HepG2 (cell line): Measurements from ENCODE around the gene LAMA5. TPM values are rescaled to one million over a fixed set of nuclear protein-coding genes. Genes with fewer than 3 reads are reported as not detected.

ENCODE experiments used
- CBFB ChIP-seq: sonication (generic); formaldehyde crosslinking; IDR thresholded peaks from 2 replicates; pipeline ENCODE4 v1.4.0; 2020; ENCODE audit warnings: missing genetic modification reagents
- GATAD2A ChIP-seq: IDR thresholded peaks from 2 replicates; pipeline ENCODE4 v1.6.1; 2016
- KAT8 ChIP-seq: IDR thresholded peaks from 2 replicates; pipeline ENCODE4 v1.6.1; 2016; ENCODE audit warnings: missing genetic modification reagents, missing compliant biosample characterization
- KLF16 ChIP-seq, 2 experiments: sonication (generic) in 1 of 2; formaldehyde crosslinking in 1 of 2; IDR thresholded peaks; 2 replicates each; pipeline versions ENCODE4 v1.6.1 to v1.8.0; 2016 to 2023; ENCODE audit warnings: missing genetic modification reagents in 2 of 2, missing compliant biosample characterization in 1 of 2
- NAIF1 ChIP-seq: sonication (generic); formaldehyde crosslinking; IDR thresholded peaks from 2 replicates; pipeline ENCODE4 v1.5.0; 2020; ENCODE audit warnings: mild to moderate bottlenecking, missing genetic modification reagents, borderline replicate concordance
- PRPF4 ChIP-seq: fragments of 200-400 bp; formaldehyde crosslinking; IDR thresholded peaks from 2 replicates; pipeline ENCODE4 v1.6.1; 2016; ENCODE audit warnings: low read length, low read depth; ENCODE audit not compliant: poor library complexity, severe bottlenecking
- SP4 ChIP-seq: sonication (generic); formaldehyde crosslinking; IDR thresholded peaks from 2 replicates; pipeline ENCODE4 v1.8.1; 2023; ENCODE audit warnings: mild to moderate bottlenecking, missing genetic modification reagents
- ZNF160 ChIP-seq: sonication (generic); formaldehyde crosslinking; IDR thresholded peaks from 2 replicates; pipeline ENCODE4 v1.8.0; 2022; ENCODE audit warnings: mild to moderate bottlenecking, inconsistent platforms, missing genetic modification reagents
- ZNF20 ChIP-seq: sonication (generic); formaldehyde crosslinking; IDR thresholded peaks from 2 replicates; pipeline ENCODE4 v1.4.0; 2020; ENCODE audit warnings: mild to moderate bottlenecking, moderate library complexity, missing genetic modification reagents
- ZNF781 ChIP-seq: sonication (generic); formaldehyde crosslinking; IDR thresholded peaks from 2 replicates; pipeline ENCODE4 v1.5.1; 2020; ENCODE audit warnings: borderline replicate concordance, mild to moderate bottlenecking, missing genetic modification reagents; ENCODE audit errors: not compliant biosample characterization
- polyA plus RNA-seq, 8 experiments: library from polyadenylated mRNA; depleted of rRNA in 3 of 8; stranded (reverse) in 7 of 8; unstranded in 1 of 8; fragments of >200 nt; fragmentation: Illumina TruSeq in 4 of 8; extraction: Trizol in 4 of 8; gene quantifications; 2 replicates each; pipeline versions ENCODE4 v1.2.1 to v1.2.3, GENCODE V29; 2011 to 2016; ENCODE audit warnings: low read depth in 4 of 8, missing spikeins in 1 of 8, mixed read lengths in 1 of 8; ENCODE audit not compliant: insufficient read depth in 1 of 8
- total RNA-seq, 5 experiments: library from RNA; depleted of rRNA; stranded (reverse); fragments of >200 nt; fragmentation: Illumina TruSeq; extraction: Trizol; gene quantifications; 2 replicates each; pipeline ENCODE4 v1.2.3, GENCODE V29; 2016; ENCODE audit warnings: low read depth in 1 of 5
- TF ChIP-seq, protein P1 (sequence below): sonication (generic); formaldehyde crosslinking; IDR thresholded peaks from 2 replicates; pipeline ENCODE4 v1.5.1; 2020; ENCODE audit warnings: mild to moderate bottlenecking, missing genetic modification reagents, borderline replicate concordance
- TF ChIP-seq, protein P2 (sequence below): sonication (generic); formaldehyde crosslinking; IDR thresholded peaks from 2 replicates; pipeline ENCODE4 v1.9.0; 2021; ENCODE audit warnings: missing genetic modification reagents, mild to moderate bottlenecking, borderline replicate concordance
- TF ChIP-seq, protein P3 (sequence below): IDR thresholded peaks from 2 replicates; pipeline ENCODE4 v1.6.1; 2012; ENCODE audit warnings: low read depth, low read length, improper control_type of control experiment
- TF ChIP-seq, protein P4 (sequence below), 2 experiments: fragments of 450-650 bp in 1 of 2; sonication (generic) in 1 of 2; formaldehyde crosslinking; IDR thresholded peaks; 2 replicates each; pipeline versions ENCODE4 v1.5.0 to v1.8.0; 2020 to 2022; ENCODE audit warnings: mild to moderate bottlenecking in 1 of 2, missing genetic modification reagents in 1 of 2
- TF ChIP-seq, protein P5 (sequence below): fragments of 450-650 bp; IDR thresholded peaks from 2 replicates; pipeline ENCODE4 v1.6.1; 2017; ENCODE audit warnings: mild to moderate bottlenecking

Gene LAMA5
- total and polyA plus RNA-seq, 2 of the 13 experiments (the other 11 are each of a cell fraction or from before 2014, with no cell fraction given) = 21.0 to 44.7 TPM

DNA sequence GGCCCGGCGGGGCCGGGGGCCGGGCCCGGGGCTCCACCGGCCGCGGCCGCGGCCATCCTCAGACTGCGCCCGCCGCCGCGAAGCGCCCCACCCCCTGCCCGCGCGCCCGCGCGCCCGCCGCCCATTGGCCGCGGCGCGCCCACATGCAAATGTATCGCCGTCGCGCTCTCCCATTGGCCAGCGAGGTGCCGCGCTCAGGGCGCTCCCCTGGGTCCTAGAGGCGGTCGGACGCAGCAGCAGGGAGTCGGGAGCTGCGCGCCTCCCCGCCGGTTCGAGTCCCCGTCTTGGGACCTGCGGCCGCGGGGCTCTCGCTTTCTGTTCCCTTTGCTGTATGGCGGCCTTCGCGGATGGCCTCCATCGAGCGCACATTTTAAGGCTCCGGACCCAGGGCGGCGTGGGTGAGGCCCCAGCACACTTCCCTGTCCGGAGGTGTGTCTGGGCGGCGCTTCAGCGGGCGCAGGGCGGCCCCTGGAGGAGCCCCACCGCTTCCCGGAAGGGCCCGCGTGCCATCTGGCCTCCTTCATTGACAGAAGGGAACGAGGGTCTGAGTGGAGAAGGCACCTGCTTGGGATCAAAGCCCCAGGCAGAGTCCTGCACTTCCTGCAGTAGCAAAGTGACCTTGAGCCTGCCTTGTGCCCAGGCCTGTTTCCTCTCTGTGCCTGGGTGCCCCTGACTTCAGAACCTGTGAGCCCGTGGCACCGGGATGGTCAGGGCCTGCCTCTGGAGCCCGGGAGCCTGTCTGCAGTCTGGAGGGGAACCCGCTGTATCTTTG is 40.3 kb upstream of the LAMA5 start, which contains the start of gene CABLES2 (continued):
- TF ChIP-seq KLF16 (CRISPR knock-in tag; IDR thresholded peaks at IDR 0.05) = peak in 1 of 2 experiments; percentile 92; a peak in 2 of 4 replicates
- TF ChIP-seq NAIF1 (CRISPR knock-in tag) = no peak; the same call in 1 of the 2 replicates
- peak; percentile 84 for TF ChIP-seq SP4 (CRISPR knock-in tag)
- TF ChIP-seq KAT8 (CRISPR knock-in tag) = peak; percentile 87
- TF ChIP-seq, protein P1, sequence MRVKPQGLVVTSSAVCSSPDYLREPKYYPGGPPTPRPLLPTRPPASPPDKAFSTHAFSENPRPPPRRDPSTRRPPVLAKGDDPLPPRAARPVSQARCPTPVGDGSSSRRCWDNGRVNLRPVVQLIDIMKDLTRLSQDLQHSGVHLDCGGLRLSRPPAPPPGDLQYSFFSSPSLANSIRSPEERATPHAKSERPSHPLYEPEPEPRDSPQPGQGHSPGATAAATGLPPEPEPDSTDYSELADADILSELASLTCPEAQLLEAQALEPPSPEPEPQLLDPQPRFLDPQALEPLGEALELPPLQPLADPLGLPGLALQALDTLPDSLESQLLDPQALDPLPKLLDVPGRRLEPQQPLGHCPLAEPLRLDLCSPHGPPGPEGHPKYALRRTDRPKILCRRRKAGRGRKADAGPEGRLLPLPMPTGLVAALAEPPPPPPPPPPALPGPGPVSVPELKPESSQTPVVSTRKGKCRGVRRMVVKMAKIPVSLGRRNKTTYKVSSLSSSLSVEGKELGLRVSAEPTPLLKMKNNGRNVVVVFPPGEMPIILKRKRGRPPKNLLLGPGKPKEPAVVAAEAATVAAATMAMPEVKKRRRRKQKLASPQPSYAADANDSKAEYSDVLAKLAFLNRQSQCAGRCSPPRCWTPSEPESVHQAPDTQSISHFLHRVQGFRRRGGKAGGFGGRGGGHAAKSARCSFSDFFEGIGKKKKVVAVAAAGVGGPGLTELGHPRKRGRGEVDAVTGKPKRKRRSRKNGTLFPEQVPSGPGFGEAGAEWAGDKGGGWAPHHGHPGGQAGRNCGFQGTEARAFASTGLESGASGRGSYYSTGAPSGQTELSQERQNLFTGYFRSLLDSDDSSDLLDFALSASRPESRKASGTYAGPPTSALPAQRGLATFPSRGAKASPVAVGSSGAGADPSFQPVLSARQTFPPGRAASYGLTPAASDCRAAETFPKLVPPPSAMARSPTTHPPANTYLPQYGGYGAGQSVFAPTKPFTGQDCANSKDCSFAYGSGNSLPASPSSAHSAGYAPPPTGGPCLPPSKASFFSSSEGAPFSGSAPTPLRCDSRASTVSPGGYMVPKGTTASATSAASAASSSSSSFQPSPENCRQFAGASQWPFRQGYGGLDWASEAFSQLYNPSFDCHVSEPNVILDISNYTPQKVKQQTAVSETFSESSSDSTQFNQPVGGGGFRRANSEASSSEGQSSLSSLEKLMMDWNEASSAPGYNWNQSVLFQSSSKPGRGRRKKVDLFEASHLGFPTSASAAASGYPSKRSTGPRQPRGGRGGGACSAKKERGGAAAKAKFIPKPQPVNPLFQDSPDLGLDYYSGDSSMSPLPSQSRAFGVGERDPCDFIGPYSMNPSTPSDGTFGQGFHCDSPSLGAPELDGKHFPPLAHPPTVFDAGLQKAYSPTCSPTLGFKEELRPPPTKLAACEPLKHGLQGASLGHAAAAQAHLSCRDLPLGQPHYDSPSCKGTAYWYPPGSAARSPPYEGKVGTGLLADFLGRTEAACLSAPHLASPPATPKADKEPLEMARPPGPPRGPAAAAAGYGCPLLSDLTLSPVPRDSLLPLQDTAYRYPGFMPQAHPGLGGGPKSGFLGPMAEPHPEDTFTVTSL = peak; percentile 58; the same call in 1 of the 2 replicates
- peak; percentile 89 for TF ChIP-seq ZNF160
- TF ChIP-seq, protein P2, sequence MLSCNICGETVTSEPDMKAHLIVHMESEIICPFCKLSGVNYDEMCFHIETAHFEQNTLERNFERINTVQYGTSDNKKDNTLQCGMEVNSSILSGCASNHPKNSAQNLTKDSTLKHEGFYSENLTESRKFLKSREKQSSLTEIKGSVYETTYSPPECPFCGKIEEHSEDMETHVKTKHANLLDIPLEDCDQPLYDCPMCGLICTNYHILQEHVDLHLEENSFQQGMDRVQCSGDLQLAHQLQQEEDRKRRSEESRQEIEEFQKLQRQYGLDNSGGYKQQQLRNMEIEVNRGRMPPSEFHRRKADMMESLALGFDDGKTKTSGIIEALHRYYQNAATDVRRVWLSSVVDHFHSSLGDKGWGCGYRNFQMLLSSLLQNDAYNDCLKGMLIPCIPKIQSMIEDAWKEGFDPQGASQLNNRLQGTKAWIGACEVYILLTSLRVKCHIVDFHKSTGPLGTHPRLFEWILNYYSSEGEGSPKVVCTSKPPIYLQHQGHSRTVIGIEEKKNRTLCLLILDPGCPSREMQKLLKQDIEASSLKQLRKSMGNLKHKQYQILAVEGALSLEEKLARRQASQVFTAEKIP = no peak
- peak; percentile 75 for TF ChIP-seq ZNF781
- TF ChIP-seq, protein P3, sequence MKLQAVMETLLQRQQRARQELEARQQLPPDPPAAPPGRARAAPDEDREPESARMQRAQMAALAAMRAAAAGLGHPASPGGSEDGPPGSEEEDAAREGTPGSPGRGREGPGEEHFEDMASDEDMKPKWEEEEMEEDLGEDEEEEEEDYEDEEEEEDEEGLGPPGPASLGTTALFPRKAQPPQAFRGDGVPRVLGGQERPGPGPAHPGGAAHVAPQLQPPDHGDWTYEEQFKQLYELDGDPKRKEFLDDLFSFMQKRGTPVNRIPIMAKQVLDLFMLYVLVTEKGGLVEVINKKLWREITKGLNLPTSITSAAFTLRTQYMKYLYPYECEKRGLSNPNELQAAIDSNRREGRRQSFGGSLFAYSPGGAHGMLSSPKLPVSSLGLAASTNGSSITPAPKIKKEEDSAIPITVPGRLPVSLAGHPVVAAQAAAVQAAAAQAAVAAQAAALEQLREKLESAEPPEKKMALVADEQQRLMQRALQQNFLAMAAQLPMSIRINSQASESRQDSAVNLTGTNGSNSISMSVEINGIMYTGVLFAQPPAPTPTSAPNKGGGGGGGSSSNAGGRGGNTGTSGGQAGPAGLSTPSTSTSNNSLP = no peak
- TF ChIP-seq ZNF20 (CRISPR knock-in tag) = 0 out of 2 replicates have a peak, but pooled peaks have one; percentile 78
- TF ChIP-seq CBFB = peak; percentile 91
- TF ChIP-seq, protein P4, sequence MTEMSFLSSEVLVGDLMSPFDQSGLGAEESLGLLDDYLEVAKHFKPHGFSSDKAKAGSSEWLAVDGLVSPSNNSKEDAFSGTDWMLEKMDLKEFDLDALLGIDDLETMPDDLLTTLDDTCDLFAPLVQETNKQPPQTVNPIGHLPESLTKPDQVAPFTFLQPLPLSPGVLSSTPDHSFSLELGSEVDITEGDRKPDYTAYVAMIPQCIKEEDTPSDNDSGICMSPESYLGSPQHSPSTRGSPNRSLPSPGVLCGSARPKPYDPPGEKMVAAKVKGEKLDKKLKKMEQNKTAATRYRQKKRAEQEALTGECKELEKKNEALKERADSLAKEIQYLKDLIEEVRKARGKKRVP (CRISPR knock-in tag; IDR thresholded peaks at IDR 0.05) = no peak
- TF ChIP-seq, protein P5, sequence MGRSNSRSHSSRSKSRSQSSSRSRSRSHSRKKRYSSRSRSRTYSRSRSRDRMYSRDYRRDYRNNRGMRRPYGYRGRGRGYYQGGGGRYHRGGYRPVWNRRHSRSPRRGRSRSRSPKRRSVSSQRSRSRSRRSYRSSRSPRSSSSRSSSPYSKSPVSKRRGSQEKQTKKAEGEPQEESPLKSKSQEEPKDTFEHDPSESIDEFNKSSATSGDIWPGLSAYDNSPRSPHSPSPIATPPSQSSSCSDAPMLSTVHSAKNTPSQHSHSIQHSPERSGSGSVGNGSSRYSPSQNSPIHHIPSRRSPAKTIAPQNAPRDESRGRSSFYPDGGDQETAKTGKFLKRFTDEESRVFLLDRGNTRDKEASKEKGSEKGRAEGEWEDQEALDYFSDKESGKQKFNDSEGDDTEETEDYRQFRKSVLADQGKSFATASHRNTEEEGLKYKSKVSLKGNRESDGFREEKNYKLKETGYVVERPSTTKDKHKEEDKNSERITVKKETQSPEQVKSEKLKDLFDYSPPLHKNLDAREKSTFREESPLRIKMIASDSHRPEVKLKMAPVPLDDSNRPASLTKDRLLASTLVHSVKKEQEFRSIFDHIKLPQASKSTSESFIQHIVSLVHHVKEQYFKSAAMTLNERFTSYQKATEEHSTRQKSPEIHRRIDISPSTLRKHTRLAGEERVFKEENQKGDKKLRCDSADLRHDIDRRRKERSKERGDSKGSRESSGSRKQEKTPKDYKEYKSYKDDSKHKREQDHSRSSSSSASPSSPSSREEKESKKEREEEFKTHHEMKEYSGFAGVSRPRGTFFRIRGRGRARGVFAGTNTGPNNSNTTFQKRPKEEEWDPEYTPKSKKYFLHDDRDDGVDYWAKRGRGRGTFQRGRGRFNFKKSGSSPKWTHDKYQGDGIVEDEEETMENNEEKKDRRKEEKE = no peak
- peak; percentile 38; the same call in 1 of the 2 replicates for TF ChIP-seq GATAD2A
- peak; percentile 77 for TF ChIP-seq PRPF4
